ENCODE measurements around the gene HERC6. TPM values are rescaled to one million over a fixed set of nuclear protein-coding genes. Genes with fewer than 3 reads are reported as not detected.

The HERC6 gene
- total and polyA plus RNA-seq, 2 of the 8 experiments (the other 6 are each of a cell fraction or from before 2014, with no cell fraction given), result 3.7 to 3.8 TPM

DNA sequence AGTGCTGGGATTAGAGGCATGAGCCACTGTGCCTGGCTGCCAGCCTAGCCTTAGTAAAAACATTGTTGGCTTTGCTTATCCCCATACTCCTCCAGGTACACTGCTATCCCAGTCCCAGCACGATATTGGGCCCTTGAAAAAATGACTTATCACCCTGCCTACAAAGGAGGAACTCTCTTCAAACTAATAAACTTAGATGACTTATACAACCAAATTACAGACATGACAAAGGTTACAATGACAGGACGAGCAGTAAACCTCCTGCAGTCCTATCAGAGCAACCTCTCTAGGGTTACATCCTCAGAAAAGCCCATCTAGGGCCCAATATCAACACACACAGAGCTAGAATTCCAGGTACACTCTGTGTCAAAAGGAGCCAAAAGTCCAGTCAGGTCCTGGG lies 72.6 kb downstream of the HERC6 start (continued):
- no peak for TF ChIP-seq KDM4A (IDR thresholded peaks at IDR 0.05; ENCODE audit: low read depth, low read length, severe bottlenecking)

Measured in H1 (cell line).